Putamen (tissue), 1 donor: ENCODE measurements around the gene CUZD1.
A peak's percentile ranks its signal among the peaks of the same experiment; 100 is the strongest.
"Not testable (repeated sequence)": the region's sequence is repeated elsewhere in the genome, so short reads cannot be mapped to it uniquely, and the experiment has no call there.

ENCODE experiments used
- DNase-seq: peaks from one replicate; pipeline ENCODE4 v3.0.0-alpha.2; 2016; ENCODE audit warnings: low spot score

The CUZD1 gene

GRCh38 chr10:122845783-122846332 lies at the start of gene CUZD1:
Gene CUZD1 (minus strand): TSS chr10:122845857. CDS start chr10:122845843, 14 bp downstream.
- DNase-seq, result no peak

GRCh38 chr10:122894261-122894944 lies 48.7 kb upstream of the CUZD1 start:
- DNase-seq, result no peak

- DNase-seq, result no peak
Measured at GRCh38 chr10:122884166-122884565, 38.5 kb upstream of the CUZD1 start.

- DNase-seq, result no peak
Measured at GRCh38 chr10:122882766-122883165, 37.1 kb upstream of the CUZD1 start.

- DNase-seq, result peak; percentile 94
Measured at GRCh38 chr10:122879339-122880273, 33.9 kb upstream of the CUZD1 start, which contains the start of gene FAM24B. Gene FAM24B (minus strand): TSS chr10:122879581. CDS start chr10:122850515, 29,066 bp downstream.

DNA sequence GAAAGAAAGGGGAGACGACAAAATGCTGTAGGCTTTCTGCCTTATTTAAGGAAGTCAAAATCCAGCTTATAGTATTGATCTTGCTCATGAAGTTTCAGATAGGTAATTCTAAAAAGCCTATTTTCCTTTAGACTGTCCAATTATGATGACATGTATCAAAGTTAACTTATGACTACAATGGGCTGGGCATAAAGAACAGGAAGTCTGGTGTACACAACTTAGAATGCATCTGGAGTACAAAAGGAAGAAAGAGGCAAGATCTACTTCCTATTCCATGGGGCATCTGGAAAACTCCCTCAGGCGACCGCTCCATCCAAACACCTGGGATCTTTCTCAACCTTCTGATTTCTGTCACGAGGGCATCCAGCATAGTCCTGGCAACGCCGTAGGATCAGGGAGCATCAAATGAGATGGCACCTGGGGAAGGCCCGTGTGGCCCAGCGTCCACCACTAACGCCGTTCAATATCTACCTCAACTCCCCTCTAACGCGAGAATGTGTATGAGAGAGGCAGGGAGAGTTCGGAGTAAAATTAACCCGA lies 33.2 kb upstream of the CUZD1 start:
- DNase-seq, result no peak

DNA sequence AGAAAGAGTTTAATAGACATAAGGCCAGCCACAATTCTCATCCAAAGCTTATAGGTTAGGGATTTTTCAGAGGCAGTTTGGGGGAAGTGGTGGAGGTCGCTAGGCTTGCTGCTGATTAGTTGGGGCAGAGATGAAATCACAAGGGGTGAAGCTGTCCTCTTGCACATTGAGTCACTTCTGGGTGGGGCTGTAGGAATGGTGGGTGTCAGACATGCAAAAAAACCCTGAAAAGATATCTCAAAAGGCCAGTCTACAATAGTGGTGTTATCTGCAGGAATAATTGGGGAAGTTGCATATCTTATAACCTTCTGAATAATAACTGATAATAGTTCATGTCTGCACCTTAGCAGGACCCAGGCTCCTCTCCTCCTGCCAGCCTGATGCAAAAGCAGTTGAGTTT lies 31.6 kb upstream of the CUZD1 start:
- DNase-seq, result no peak

DNA sequence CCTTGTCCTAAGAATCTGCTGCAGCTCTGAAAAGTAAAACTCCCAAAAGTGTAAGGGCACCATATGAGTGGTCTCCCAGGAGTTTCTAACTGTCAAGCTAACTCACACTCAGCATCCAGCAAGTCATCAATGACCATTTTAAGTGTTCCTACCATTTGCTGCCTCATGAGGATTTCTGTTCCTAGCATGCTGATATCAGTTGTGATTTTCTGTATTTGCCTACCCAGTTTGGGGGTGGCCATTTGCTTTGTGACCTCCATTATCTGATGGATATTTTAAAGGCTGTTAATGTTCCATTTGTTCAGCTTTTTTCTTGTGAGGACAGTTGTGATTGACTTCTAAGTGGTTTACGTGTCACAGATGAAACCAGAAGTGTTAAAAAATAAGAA lies 30.8 kb upstream of the CUZD1 start:
- DNase-seq, result no peak

GRCh38 chr10:122875843-122876466 lies 30.3 kb upstream of the CUZD1 start:
- DNase-seq, result no peak

DNA sequence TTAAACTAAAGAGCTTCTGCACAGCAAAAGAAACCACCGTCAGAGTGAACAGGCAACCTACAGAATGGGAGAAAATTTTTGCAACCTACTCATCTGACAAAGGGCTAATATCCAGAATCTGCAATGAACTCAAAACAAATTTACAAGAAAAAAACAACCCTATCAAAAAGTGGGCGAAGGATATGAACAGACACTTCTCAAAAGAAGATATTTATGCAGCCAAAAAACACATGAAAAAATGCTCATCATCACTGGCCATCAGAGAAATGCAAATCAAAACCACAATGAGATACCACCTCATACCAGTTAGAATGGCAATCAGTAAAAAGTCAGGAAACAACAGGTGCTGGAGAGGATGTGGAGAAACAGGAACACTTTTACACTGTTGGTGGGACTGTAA lies 26.3 kb upstream of the CUZD1 start:
- DNase-seq, result not testable (repeated sequence)

DNA sequence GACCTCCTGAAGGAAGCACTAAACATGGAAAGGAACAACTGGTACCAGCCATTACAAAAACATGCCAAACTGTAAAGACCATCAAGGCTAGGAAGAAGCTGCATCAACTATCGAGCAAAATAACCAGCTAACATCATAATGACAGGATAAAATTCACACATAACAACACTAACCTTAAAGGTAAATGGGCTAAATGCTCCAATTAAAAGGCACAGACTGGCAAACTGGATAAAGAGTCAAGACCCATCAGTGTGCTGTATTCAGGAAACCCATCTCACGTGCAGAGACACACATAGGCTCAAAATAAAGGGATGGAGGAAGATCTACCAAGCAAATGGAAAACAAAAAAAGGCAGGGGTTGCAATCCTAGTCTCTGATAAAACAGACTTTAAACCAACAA lies 23.1 kb upstream of the CUZD1 start:
- DNase-seq, result not testable (repeated sequence)

DNA sequence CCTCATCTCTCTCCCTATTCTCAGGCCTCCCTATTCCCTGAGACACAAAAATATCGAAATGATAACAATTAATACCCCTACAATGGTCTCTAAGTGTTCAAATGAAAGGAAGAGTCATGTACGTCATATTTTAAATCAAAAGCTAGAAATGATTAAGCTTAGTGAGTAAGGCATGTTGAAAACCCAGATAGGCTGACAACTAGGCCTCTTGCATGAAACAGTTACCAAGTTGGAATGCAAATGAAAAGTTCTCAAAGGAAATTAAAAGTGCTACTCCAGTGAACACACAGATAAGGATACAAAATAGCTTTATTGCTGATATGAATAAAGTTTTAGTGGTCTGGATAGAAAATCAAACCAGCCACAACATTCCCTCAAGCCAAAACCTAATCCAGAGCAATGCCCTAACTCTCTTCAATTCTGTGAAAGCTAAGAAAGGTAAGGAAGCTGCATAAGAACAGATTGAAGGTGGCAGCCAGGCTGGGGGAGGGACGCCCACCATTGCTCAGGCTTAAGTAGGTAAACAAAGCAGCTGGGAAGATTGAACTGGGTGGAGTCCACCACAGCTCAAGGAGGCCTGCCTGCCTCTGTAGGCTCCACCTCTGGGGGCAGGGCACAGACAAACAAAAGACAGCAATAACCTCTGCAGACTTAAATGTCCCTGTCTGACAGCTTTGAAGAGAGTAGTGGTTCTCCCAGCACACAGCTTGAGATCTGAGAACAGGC lies 21.3 kb upstream of the CUZD1 start:
- DNase-seq, result not testable (repeated sequence)

DNA sequence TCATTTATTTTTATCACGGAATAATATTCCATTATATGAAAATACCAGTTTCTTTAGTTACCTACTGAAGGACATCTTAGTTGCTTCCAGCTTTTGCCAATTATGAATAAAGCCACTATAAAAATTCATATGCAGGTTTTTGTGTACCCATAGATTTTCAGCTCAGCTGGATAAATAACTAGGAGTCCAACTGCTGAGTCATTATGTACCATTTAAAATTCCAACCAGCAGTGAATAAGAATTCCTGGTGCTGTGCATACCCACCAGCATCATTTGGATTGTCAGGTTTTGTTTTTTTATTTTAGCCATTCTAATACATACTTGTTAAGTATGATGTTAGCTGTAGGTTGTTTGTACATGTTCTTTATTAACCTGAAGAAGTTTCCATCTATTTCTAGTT lies 19.2 kb upstream of the CUZD1 start:
- no peak for DNase-seq

DNA sequence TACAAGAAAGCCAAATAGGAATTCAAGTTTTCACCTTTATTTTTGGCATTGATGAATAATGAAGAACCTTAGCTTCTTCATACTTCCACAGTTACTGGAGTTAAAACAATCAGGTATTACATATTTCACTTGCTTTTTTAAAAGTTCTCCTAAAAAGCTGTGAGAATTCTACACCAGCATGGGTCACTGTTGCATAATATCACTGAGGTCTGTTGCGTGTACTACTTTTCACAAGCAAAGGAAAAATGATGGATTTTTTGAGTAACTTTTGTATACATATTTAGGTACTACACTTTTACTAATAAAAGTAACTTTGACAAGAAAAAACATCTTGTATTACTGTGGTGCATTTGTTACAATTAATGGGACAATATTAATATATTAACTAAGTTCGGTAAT lies 18.5 kb upstream of the CUZD1 start:
- DNase-seq, result no peak

DNA sequence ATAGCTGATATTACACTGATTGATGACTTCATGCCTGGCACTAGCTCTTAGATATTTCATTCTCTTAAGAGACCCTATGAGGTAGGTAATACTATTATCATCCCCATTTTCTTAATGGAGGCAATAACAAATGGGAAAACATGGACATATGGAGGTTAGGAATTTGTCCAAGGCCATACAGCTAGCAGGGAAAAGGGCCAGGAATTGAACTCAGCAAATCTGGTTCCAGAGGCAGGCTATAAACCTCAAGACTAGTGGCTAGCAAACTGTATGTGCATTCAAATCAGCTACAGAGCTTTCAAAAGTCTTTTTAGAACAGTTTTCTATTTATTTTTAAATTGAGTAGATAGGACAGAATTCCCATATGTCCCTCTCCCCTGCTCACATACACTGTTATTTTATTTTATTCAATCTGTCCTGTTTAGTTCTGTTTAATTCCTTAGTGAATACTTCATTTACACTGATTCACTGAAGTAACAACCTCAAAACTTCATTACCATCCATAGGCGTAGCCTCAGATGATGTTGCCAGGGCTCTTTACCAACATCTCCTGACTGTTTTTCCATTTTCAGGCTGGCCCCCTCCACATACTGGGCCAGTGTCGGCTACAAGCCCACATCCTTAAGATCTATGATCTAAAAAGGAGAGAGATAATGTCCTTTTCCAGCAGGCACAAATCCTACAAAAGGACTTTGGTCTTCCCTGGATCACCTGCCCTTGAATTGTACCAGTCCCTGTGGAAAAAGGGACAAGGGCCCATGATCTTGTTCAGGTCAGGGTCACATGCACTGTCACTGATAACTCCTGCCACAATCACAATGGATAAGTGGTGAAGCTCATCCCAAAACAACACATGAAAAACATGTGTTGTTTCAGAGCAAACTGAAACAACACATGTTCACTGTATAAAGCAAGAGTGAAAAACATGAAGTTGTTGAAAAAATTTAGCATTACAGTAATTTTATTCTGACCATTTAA lies 17.8 kb upstream of the CUZD1 start:
- no peak for DNase-seq

DNA sequence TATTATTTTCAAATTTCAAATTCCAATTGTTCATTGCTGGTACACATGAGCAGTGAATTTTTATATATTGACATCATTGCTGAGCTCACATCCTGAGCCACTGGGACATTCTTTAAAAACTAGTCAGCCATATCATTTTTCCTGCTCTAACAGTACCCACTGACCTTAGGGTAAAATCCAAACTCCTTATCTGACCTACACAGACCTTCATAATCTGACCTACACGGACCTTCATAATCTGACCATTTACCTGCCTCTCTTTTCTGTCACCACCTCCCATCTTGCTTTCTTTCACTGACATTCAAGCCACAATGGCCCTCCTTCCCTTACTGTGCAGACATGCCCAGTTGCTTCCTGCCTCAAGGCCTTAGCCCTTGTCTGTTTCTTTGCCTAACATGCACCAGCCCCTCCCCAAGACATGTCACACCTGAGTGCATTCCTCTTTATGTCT lies 16.1 kb upstream of the CUZD1 start:
- no peak for DNase-seq

- no peak for DNase-seq
Measured at GRCh38 chr10:122859527-122859926, 13.9 kb upstream of the CUZD1 start.

- not testable (repeated sequence) for DNase-seq
Measured at GRCh38 chr10:122858042-122858441, 12.4 kb upstream of the CUZD1 start.

- DNase-seq, result no peak
Measured at GRCh38 chr10:122856902-122857301, 11.2 kb upstream of the CUZD1 start.

GRCh38 chr10:122855745-122856144 lies 10.1 kb upstream of the CUZD1 start:
- DNase-seq, result no peak
